Cardiac atrium fibroblast (primary cell): ENCODE results near the gene TSN. TPM values are rescaled to one million over a fixed set of nuclear protein-coding genes. Genes with fewer than 3 reads are reported as not detected.

Source experiments
- total RNA-seq: library from RNA; depleted of rRNA; stranded (reverse); fragments of >200 nt; gene quantifications from 2 replicates; pipeline ENCODE4 v1.2.3, GENCODE V29; 2015

Gene TSN
- 29.6 and 38.4 TPM in 2 replicates for total RNA-seq

GRCh38 chr2:121755237-121756111 is at the start of gene TSN:
Gene TSN (plus strand): TSS chr2:121755651. CDS start chr2:121755780, 129 bp downstream.

GRCh38 chr2:121736462-121737336 is 18.8 kb upstream of the TSN start, which contains the start of gene NIFK:
Gene NIFK (minus strand): TSS chr2:121736875. CDS start chr2:121736850, 25 bp downstream.

Other genes with a start within 250 kb of the TSN start
- gene RNU4ATAC, start 224.8 kb upstream of the TSN start, total RNA-seq: not detected in 2 replicates
- 15.5 and 32.6 TPM in 2 replicates for gene CLASP1, start 106.2 kb upstream of the TSN start, total RNA-seq
- gene NIFK, start 18.8 kb upstream of the TSN start, total RNA-seq: 43.7 and 79.3 TPM in 2 replicates